Activated CD4-positive, alpha-beta T cell treated with anti-CD3 and anti-CD28 coated beads for 4 hours (primary cell): ENCODE measurements around the gene TTC34.
"Not testable (repeated sequence)": the region's sequence is repeated elsewhere in the genome, so short reads cannot be mapped to it uniquely, and the experiment has no call there.

Experiments used
- DNase-seq, 2 donors: peaks; one replicate each; pipeline ENCODE4 v3.0.0-alpha.2; 2020

TTC34 gene

GRCh38 chr1:2810899-2811532, 9.5 kb upstream of the TTC34 start:
- no peak for DNase-seq

GRCh38 chr1:2810281-2810680, 8.8 kb upstream of the TTC34 start:
- DNase-seq: no peak

GRCh38 chr1:2809656-2810055, 8.2 kb upstream of the TTC34 start:
- no peak for DNase-seq

GRCh38 chr1:2808831-2809605, 7.5 kb upstream of the TTC34 start:
- no peak for DNase-seq

- DNase-seq: no peak
Measured at GRCh38 chr1:2808386-2808705, 6.9 kb upstream of the TTC34 start.

- DNase-seq: no peak
Measured at GRCh38 chr1:2807678-2808385, 6.3 kb upstream of the TTC34 start.

GRCh38 chr1:2807036-2807435, 5.5 kb upstream of the TTC34 start:
- no peak for DNase-seq

- no peak for DNase-seq
Measured at GRCh38 chr1:2806591-2806990, 5.1 kb upstream of the TTC34 start.

GRCh38 chr1:2805801-2806430, 4.4 kb upstream of the TTC34 start:
- no peak for DNase-seq

GRCh38 chr1:2804628-2805351, 3.3 kb upstream of the TTC34 start:
- no peak for DNase-seq

GRCh38 chr1:2803931-2804627, 2.6 kb upstream of the TTC34 start:
- no peak for DNase-seq

- no peak for DNase-seq
Measured at GRCh38 chr1:2803086-2803930, 1.8 kb upstream of the TTC34 start.

GRCh38 chr1:2802421-2802961, 998 bp upstream of the TTC34 start:
- no peak for DNase-seq

- DNase-seq: no peak
Measured at GRCh38 chr1:2801046-2801445, 447 bp downstream of the TTC34 start.

GRCh38 chr1:2800664-2801045, 838 bp downstream of the TTC34 start:
- no peak for DNase-seq

GRCh38 chr1:2799811-2800663, 1.5 kb downstream of the TTC34 start:
- no peak for DNase-seq

GRCh38 chr1:2798958-2799357, 2.5 kb downstream of the TTC34 start:
- DNase-seq: not testable (repeated sequence)

- DNase-seq: no peak
Measured at GRCh38 chr1:2797741-2798016, 3.8 kb downstream of the TTC34 start.

GRCh38 chr1:2796890-2797740, 4.4 kb downstream of the TTC34 start:
- DNase-seq: no peak
